IMR-90 (cell line): ENCODE data around the gene EBF3. TPM values are rescaled to one million over a fixed set of nuclear protein-coding genes. Genes with fewer than 3 reads are reported as not detected.

Experiments
- ATAC-seq: fragments of 200-7000 bp; cut with Tn5 transposase; 2 replicates; pipeline ENCODE4 v1.9.1; 2020; ENCODE audit warnings: low read depth, mild to moderate bottlenecking, moderate library complexity
- BruUV-seq: library from RNA; stranded (reverse); fragments of 400-500 nt; replicated peaks from 2 replicates; lab custom pipeline; 2021; lab: Mats Ljungman, UMichigan
- CTCF ChIA-PET: fragments of 300-600 bp; formaldehyde crosslinking; extraction: SDS; loops from one replicate; lab custom pipeline; 2021; ENCODE audit warnings: antibody characterized with exemption; lab: Yijun Ruan, JAX
- POLR2A ChIA-PET: fragments of 300-600 bp; sonication (Branson Sonifier 250); formaldehyde crosslinking; loops from one replicate; lab custom pipeline; 2022; ENCODE audit warnings: antibody characterized with exemption; ENCODE audit not compliant: unreplicated experiment; lab: Charles Lee
- DNase-seq: peaks from one replicate; pipeline ENCODE4 v3.0.0; 2013
- H2AFZ ChIP-seq: replicated peaks from 2 replicates; pipeline ENCODE3; 2013; ENCODE audit warnings: low read length, mild to moderate bottlenecking; ENCODE audit not compliant: poor library complexity
- H2AK5ac ChIP-seq: 2 replicates; pipeline ENCODE4 v1.6.1; 2013; ENCODE audit warnings: low read depth, low read length, inconsistent platforms
- H2AK9ac ChIP-seq: replicated peaks from 2 replicates; pipeline ENCODE3; 2013; ENCODE audit warnings: mild to moderate bottlenecking, low read depth, low read length, moderate library complexity; ENCODE audit not compliant: poor library complexity
- H2BK120ac ChIP-seq: 2 replicates; pipeline ENCODE4 v1.6.1; 2013; ENCODE audit warnings: low read depth, low read length, inconsistent platforms
- H2BK15ac ChIP-seq: 3 replicates; pipeline ENCODE4 v1.6.1; 2013; ENCODE audit warnings: low read depth, low read length, inconsistent platforms
- H2BK20ac ChIP-seq: 2 replicates; pipeline ENCODE4 v1.6.1; 2013; ENCODE audit warnings: low read depth, mild to moderate bottlenecking, inconsistent platforms, low read length, moderate library complexity
- H2BK5ac ChIP-seq: 2 replicates; pipeline ENCODE4 v1.6.1; 2013; ENCODE audit warnings: mild to moderate bottlenecking, low read depth, low read length, inconsistent platforms; ENCODE audit not compliant: poor library complexity, severe bottlenecking
- H3K14ac ChIP-seq: replicated peaks from 2 replicates; pipeline ENCODE4 v1.6.1; 2013; ENCODE audit warnings: low read depth, low read length, inconsistent platforms
- H3K18ac ChIP-seq: 2 replicates; pipeline ENCODE4 v1.6.1; 2013; ENCODE audit warnings: low read depth, low read length, control low read depth
- H3K23ac ChIP-seq: 2 replicates; pipeline ENCODE4 v1.6.1; 2013; ENCODE audit warnings: low read depth, low read length, inconsistent platforms
- H3K27ac ChIP-seq: 2 replicates; pipeline ENCODE4 v1.5.1; 2013; ENCODE audit warnings: mild to moderate bottlenecking, control low read depth, low read length; ENCODE audit not compliant: insufficient read depth
- H3K27me3 ChIP-seq: 2 replicates; pipeline ENCODE4 v1.6.1; 2013; ENCODE audit warnings: low read length; ENCODE audit not compliant: control insufficient read depth, insufficient read depth
- H3K36me3 ChIP-seq: 2 replicates; pipeline ENCODE4 v1.6.1; 2013; ENCODE audit warnings: low read length, mixed read lengths; ENCODE audit not compliant: control insufficient read depth, insufficient read depth
- H3K4ac ChIP-seq: 2 replicates; pipeline ENCODE4 v1.6.1; 2013; ENCODE audit warnings: low read depth, low read length, inconsistent platforms
- H3K4me1 ChIP-seq: 2 replicates; pipeline ENCODE4 v1.6.1; 2013; ENCODE audit warnings: low read length, mixed read lengths; ENCODE audit not compliant: control insufficient read depth, insufficient read depth
- H3K4me2 ChIP-seq: 2 replicates; pipeline ENCODE4 v1.6.1; 2013; ENCODE audit warnings: low read depth, mild to moderate bottlenecking, control low read depth, low read length, moderate library complexity
- H3K4me3 ChIP-seq: 2 replicates; pipeline ENCODE4 v1.5.1; 2013; ENCODE audit warnings: low read depth, mild to moderate bottlenecking, control low read depth, low read length, moderate library complexity; ENCODE audit not compliant: insufficient read depth
- H3K56ac ChIP-seq: 2 replicates; pipeline ENCODE4 v1.6.1; 2013; ENCODE audit warnings: low read length, inconsistent platforms; ENCODE audit not compliant: insufficient read depth; ENCODE audit errors: extremely low read depth
- H3K79me1 ChIP-seq, 2 experiments: 2 replicates each; pipeline ENCODE4 v1.6.1; 2013; ENCODE audit warnings: low read length in 2 of 2, inconsistent platforms in 1 of 2, low read depth in 1 of 2
- H3K9ac ChIP-seq: 2 replicates; pipeline ENCODE4 v1.6.1; 2013; ENCODE audit warnings: low read depth, low read length, control low read depth
- H3K9me1 ChIP-seq: 2 replicates; pipeline ENCODE4 v1.6.1; 2013; ENCODE audit warnings: low read length, inconsistent platforms; ENCODE audit not compliant: insufficient read depth
- H3K9me3 ChIP-seq: 2 replicates; pipeline ENCODE4 v1.6.1; 2013; ENCODE audit warnings: low read length; ENCODE audit not compliant: control insufficient read depth, insufficient read depth
- H4K20me1 ChIP-seq: 2 replicates; pipeline ENCODE4 v1.6.1; 2013; ENCODE audit warnings: low read length, inconsistent platforms; ENCODE audit not compliant: insufficient read depth
- H4K5ac ChIP-seq: 2 replicates; pipeline ENCODE4 v1.6.1; 2013; ENCODE audit warnings: mild to moderate bottlenecking, low read depth, low read length, control low read depth
- H4K8ac ChIP-seq, 2 experiments: 2 replicates each; pipeline ENCODE4 v1.6.1; 2013; ENCODE audit warnings: low read depth in 2 of 2, low read length in 2 of 2, control low read depth in 1 of 2, inconsistent platforms in 1 of 2
- H4K91ac ChIP-seq: 2 replicates; pipeline ENCODE4 v1.6.1; 2013; ENCODE audit warnings: low read depth, low read length, inconsistent platforms; ENCODE audit not compliant: insufficient read depth
- BHLHE40 ChIP-seq: fragments of 150-350 bp; IDR thresholded peaks from 2 replicates; pipeline ENCODE4 v1.6.1; 2016; ENCODE audit warnings: mild to moderate bottlenecking, low read depth, low read length
- CEBPB ChIP-seq: IDR thresholded peaks from 2 replicates; pipeline ENCODE4 v1.6.1; 2012; ENCODE audit warnings: low read depth, low read length, improper control_type of control experiment
- CHD1 ChIP-seq: IDR thresholded peaks from 2 replicates; pipeline ENCODE4 v1.6.1; 2012; ENCODE audit warnings: low read depth, low read length, improper control_type of control experiment
- MAFK ChIP-seq: IDR thresholded peaks from 2 replicates; pipeline ENCODE4 v1.6.1; 2012; ENCODE audit warnings: low read depth, low read length, improper control_type of control experiment
- MAZ ChIP-seq: IDR thresholded peaks from 2 replicates; pipeline ENCODE4 v1.6.1; 2012; ENCODE audit warnings: low read depth, mild to moderate bottlenecking, low read length, improper control_type of control experiment, moderate library complexity, borderline replicate concordance
- MXI1 ChIP-seq: IDR thresholded peaks from 2 replicates; pipeline ENCODE4 v1.6.1; 2012; ENCODE audit warnings: low read depth, mild to moderate bottlenecking, low read length, moderate library complexity, borderline replicate concordance
- NFE2L2 ChIP-seq: fragments of 150-350 bp; IDR thresholded peaks from 2 replicates; pipeline ENCODE4 v1.6.1; 2016; ENCODE audit warnings: low read depth, mild to moderate bottlenecking, low read length
- POLR2A ChIP-seq: IDR thresholded peaks from 2 replicates; pipeline ENCODE4 v1.6.1; 2012; ENCODE audit warnings: mild to moderate bottlenecking, low read depth, low read length
- RAD21 ChIP-seq: IDR thresholded peaks from 2 replicates; pipeline ENCODE4 v1.6.1; 2012; ENCODE audit warnings: low read length, improper control_type of control experiment
- RFX5 ChIP-seq: IDR thresholded peaks from 2 replicates; pipeline ENCODE4 v1.8.0; 2012; ENCODE audit warnings: low read depth, mild to moderate bottlenecking, low read length, moderate library complexity
- SMC3 ChIP-seq: fragments of 150-350 bp; IDR thresholded peaks from 2 replicates; pipeline ENCODE4 v1.6.1; 2016; ENCODE audit warnings: low read depth, mild to moderate bottlenecking, antibody characterized with exemption, low read length, moderate library complexity
- USF2 ChIP-seq: fragments of 150-350 bp; IDR thresholded peaks from 2 replicates; pipeline ENCODE4 v1.6.1; 2017; ENCODE audit warnings: mild to moderate bottlenecking, antibody characterized with exemption, low read length, low read depth
- WGBS, 2 experiments: methylation state at CpG; one replicate each; pipeline versions ENCODE4 v1.1.5 to v1.1.7; 2013; ENCODE audit warnings: missing lambda C conversion rate in 2 of 2; ENCODE audit not compliant: insufficient read length in 1 of 2; ENCODE audit errors: extremely low coverage in 2 of 2; 5-methylcytosine and 5-hydroxymethylcytosine counted together
- dilution Hi-C: fragments of 300-500 bp; cut with HindIII; formaldehyde crosslinking; loops from one replicate; pipeline ENCODE4 v1.14.3; 2018; ENCODE audit warnings: low sequenced_read_pairs; ENCODE audit not compliant: unreplicated experiment
- in situ Hi-C: fragments of 300-500 bp; cut with MboI; formaldehyde crosslinking; loops from 3 replicates; pipeline ENCODE4 v1.14.3; 2019; ENCODE audit warnings: low sequenced_read_pairs, inconsistent platforms, mixed read lengths
- intact Hi-C: fragments of 100-400 bp; cut with micrococcal nuclease; formaldehyde crosslinking; loops from 2 replicates; pipeline ENCODE4 v1.10.0; 2022
- polyA plus RNA-seq, 3 experiments: library from polyadenylated mRNA; depleted of rRNA; stranded (reverse); fragments of >200 nt; gene quantifications; 2 replicates each; pipeline ENCODE4 v1.2.3, GENCODE V29; 2012; ENCODE audit warnings: low replicate concordance in 1 of 3
- total RNA-seq: library from RNA; depleted of rRNA; stranded (reverse); fragments of >200 nt; gene quantifications from 2 replicates; pipeline ENCODE4 v1.2.3, GENCODE V29; 2012

The EBF3 gene
- total and polyA plus RNA-seq, 2 of the 4 experiments (the other 2 are of a cell fraction), result 0.36 to 0.70 TPM

DNA sequence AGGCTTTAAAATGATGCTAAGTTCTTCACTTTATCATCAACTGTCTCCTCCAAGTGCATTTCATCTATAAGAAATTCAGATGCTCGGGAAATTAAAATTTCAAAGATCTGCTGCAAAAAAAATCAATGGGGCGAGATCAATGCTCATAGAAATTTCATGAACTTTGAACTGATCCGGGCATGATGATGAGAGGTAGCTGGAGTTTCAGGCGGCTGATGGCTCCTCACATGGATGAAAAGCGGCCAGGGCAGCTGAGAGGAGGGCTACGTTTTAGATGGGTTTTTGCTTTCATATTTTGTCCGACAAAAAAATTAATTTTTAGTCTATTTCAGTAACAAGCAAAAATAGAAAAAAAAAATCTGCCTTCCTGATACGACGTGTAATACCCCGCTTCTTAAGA, 109.9 kb downstream of the EBF3 start:
- ATAC-seq (no peak), DNase-seq (no peak)
- Histone ChIP-seq H3K9ac (no peak overlapping the region), H3K79me1 (no peaks in the 10 kb centered on the region), H3K36me3 (peaks cover 3% of the 10 kb centered on the region; the same call in 1 of the 2 replicates), H3K9me3 (peaks cover 19% of the 10 kb centered on the region), H3K27me3 (no peaks in the 10 kb centered on the region), H3K18ac (no peak overlapping the region), H4K8ac (no peak overlapping the region), H4K20me1 (no peaks in the 10 kb centered on the region), H2AK9ac (no peak overlapping the region), H4K5ac (no peak overlapping the region), H2BK120ac (no peak overlapping the region), H3K14ac (no peak overlapping the region), H2AFZ (no peak overlapping the region), H2BK5ac (no peak overlapping the region), H3K9me1 (no peaks in the 10 kb centered on the region), H2BK15ac (no peak overlapping the region), H3K4ac (no peak overlapping the region), H3K23ac (no peak overlapping the region), H4K91ac (no peak overlapping the region), H2BK20ac (no peak overlapping the region), H3K4me2 (no peak overlapping the region), H3K4me3 (no peak overlapping the region), H2AK5ac (no peak overlapping the region), H3K27ac (no peak overlapping the region), H3K4me1 (no peaks in the 10 kb centered on the region), H3K56ac (no peak overlapping the region)
- WGBS, 2 experiments, result 66% methylated on average over 3 of the region's 10 CpGs; no CpG with 5 or more reads in 1 of the 2 experiments
- in situ Hi-C loops, result no loop called here
- no peak for TF ChIP-seq CHD1
- no peak for TF ChIP-seq USF2
- no peak for TF ChIP-seq NFE2L2
- no peak for TF ChIP-seq RAD21
- no peak for TF ChIP-seq MXI1
- TF ChIP-seq MAZ, result no peak
- no peak for TF ChIP-seq BHLHE40
- TF ChIP-seq RFX5, result no peak
- no peak for TF ChIP-seq CEBPB
- TF ChIP-seq POLR2A, result no peak
- TF ChIP-seq MAFK, result no peak
- no peak for TF ChIP-seq SMC3
- no TSS peak for BruUV-seq
- POLR2A ChIA-PET, result no interaction called here
- CTCF ChIA-PET, result interaction anchor here (1.5 kb wide), 1 partner anchor 273 kb away, joined by 4 read pairs; no protein-coding TSS in a partner anchor
- intact Hi-C loops, result no loop called here
- dilution Hi-C loops, result no loop called here
